RWPE2 (cell line): ENCODE data around the gene HLA-C.
"Not testable (repeated sequence)": the region's sequence is repeated elsewhere in the genome, so short reads cannot be mapped to it uniquely, and the experiment has no call there.

Experiments used
- ATAC-seq: fragments of 200-7000 bp; cut with Tn5 transposase; 3 replicates; pipeline ENCODE4 v1.9.1; 2021; ENCODE audit warnings: low read depth
- DNase-seq: peaks from one replicate; pipeline ENCODE4 v3.0.0-alpha.2; 2020; ENCODE audit warnings: low spot score
- H3K27ac ChIP-seq: fragments of 450-650 bp; 2 replicates; pipeline ENCODE4 v1.5.1; 2017; ENCODE audit warnings: mild to moderate bottlenecking; ENCODE audit not compliant: poor library complexity, severe bottlenecking
- H3K27me3 ChIP-seq: fragments of 250-450 bp; sonication (Bioruptor Pico); 2 replicates; pipeline ENCODE4 v1.5.1; 2021; ENCODE audit warnings: mild to moderate bottlenecking, moderate library complexity; ENCODE audit not compliant: insufficient read depth, poor library complexity, severe bottlenecking
- H3K36me3 ChIP-seq: fragments of 250-450 bp; sonication (Bioruptor Pico); 2 replicates; pipeline ENCODE4 v1.5.1; 2020; ENCODE audit warnings: low read depth, mild to moderate bottlenecking, moderate library complexity
- H3K4me1 ChIP-seq: fragments of 250-450 bp; sonication (Bioruptor Pico); 2 replicates; pipeline ENCODE4 v1.5.1; 2021; ENCODE audit warnings: mild to moderate bottlenecking, moderate library complexity; ENCODE audit not compliant: insufficient read depth, poor library complexity, severe bottlenecking
- H3K4me3 ChIP-seq: fragments of 250-450 bp; sonication (Bioruptor Pico); 2 replicates; pipeline ENCODE4 v1.5.1; 2021; ENCODE audit warnings: mild to moderate bottlenecking, moderate library complexity; ENCODE audit not compliant: severe bottlenecking
- H3K9me3 ChIP-seq: fragments of 250-450 bp; sonication (Bioruptor Pico); 2 replicates; pipeline ENCODE4 v1.5.1; 2021; ENCODE audit warnings: mild to moderate bottlenecking, moderate library complexity; ENCODE audit not compliant: severe bottlenecking
- CTCF ChIP-seq: fragments of 450-650 bp; IDR thresholded peaks from one replicate; pipeline ENCODE4 v1.5.1; 2017; ENCODE audit warnings: mild to moderate bottlenecking, moderate library complexity; ENCODE audit not compliant: poor library complexity, severe bottlenecking

HLA-C gene

DNA sequence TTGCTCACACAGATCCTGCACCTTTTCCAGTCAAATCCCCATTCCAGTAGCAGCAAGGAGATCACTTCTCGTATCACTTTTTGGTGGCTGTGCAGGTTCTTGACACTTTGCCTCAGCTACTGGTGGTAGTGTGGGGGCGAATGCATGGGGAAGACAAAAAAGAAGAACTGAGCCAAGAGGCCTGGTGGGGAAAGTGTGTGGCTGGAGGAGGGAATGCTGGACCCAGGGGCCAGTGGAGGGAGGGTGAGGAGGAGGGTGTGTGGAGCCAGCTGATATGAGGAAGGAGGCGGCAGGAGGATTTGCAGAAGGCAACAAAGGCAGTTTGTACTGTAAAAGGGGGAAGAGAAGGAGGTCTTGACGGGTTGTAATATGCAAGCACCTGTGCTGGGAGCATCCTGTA, 15.7 kb upstream of the HLA-C start:
- no peaks in the 10 kb centered on the region for H3K4me1 ChIP-seq
- no peak for TF ChIP-seq CTCF
- H3K9me3 ChIP-seq: no peaks in the 10 kb centered on the region
- DNase-seq (no peak), ATAC-seq (no peak)
- no peaks in the 10 kb centered on the region for H3K27me3 ChIP-seq
- H3K27ac ChIP-seq: no peak overlapping the region
- no peak overlapping the region for H3K4me3 ChIP-seq
- no peaks in the 10 kb centered on the region for H3K36me3 ChIP-seq

DNA sequence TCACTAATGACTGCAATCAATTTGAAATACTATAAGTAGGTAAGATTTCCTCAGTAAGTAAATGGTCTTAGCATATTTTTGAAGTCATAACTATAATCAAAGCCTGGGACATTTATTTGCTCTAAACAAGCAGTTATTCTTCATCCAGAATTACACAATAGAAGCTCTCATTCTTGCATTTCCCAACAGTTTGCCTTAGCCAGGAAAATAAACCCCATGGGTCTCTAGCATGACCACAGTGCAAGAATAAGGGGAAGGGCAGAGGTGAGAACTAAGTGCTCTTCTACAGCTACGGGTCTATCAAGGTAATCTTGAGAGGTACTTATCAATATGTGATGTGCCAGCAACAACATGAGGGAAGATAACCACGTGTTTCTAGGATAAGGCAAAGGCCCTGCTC, 14.1 kb upstream of the HLA-C start:
- H3K27ac ChIP-seq: no peak overlapping the region
- DNase-seq (no peak), ATAC-seq (no peak)
- no peaks in the 10 kb centered on the region for H3K9me3 ChIP-seq
- no peaks in the 10 kb centered on the region for H3K36me3 ChIP-seq
- no peak for TF ChIP-seq CTCF
- H3K4me1 ChIP-seq: no peaks in the 10 kb centered on the region
- H3K4me3 ChIP-seq: no peak overlapping the region
- H3K27me3 ChIP-seq: no peaks in the 10 kb centered on the region

GRCh38 chr6:31285486-31285885, 13.6 kb upstream of the HLA-C start:
- Histone ChIP-seq H3K36me3 (no peaks in the 10 kb centered on the region), H3K9me3 (no peaks in the 10 kb centered on the region), H3K27me3 (no peaks in the 10 kb centered on the region), H3K27ac (no peak overlapping the region), H3K4me1 (no peaks in the 10 kb centered on the region), H3K4me3 (no peak overlapping the region)
- no peak for TF ChIP-seq CTCF
- DNase-seq (no peak), ATAC-seq (no peak)

GRCh38 chr6:31279647-31280046, 7.8 kb upstream of the HLA-C start:
- H3K4me3 ChIP-seq, DNase-seq, ATAC-seq, H3K36me3 ChIP-seq, H3K4me1 ChIP-seq, H3K27me3 ChIP-seq, H3K27ac ChIP-seq, H3K9me3 ChIP-seq: not testable (repeated sequence)

DNA sequence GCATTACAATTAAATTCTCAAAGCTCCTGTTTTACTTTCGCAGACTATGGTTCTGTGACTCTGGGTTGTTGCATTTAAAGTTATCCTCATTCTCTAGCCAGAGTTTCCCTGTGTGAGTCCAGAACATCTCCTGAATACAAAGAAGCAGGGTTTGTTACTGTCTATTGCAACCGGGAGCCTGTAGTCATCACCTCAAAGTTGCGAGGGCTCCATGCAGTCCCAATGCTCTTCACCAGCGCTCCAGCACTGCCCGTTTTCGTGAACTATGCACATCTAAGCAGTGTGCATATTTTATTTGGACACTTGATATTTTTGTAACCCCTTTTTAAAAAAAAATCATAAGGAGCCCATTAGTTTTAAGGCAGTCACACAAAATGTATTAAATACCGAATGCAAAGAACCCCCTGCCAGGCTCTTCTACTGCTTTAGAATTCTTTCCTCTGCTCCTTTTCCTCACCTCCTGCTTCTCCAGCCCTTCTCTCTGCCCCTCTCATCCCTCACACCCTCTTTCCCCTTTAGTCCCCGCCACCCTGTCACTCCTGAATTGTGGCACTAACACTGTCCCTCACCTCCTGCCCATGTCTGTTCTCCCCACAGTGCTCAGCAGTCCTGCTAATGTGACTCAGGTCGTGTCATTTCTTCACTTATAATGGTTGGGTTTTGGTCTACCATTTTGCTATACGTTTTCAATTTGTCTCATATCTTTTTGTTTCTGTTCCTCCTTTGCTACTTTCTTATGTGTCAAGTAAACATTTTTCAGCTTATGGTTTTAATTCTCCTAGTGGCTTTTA, 1.1 kb upstream of the HLA-C start:
- ATAC-seq (no peak), DNase-seq (no peak)
- no peak for TF ChIP-seq CTCF
- H3K9me3 ChIP-seq: no peaks in the 10 kb centered on the region
- no peaks in the 10 kb centered on the region for H3K27me3 ChIP-seq
- peaks cover 11% of the 10 kb centered on the region for H3K36me3 ChIP-seq
- no peak overlapping the region for H3K4me3 ChIP-seq
- no peaks in the 10 kb centered on the region for H3K4me1 ChIP-seq
- no peak overlapping the region for H3K27ac ChIP-seq
